HG03460 (cell line): ENCODE results near the gene GABRB2.
"Not testable (repeated sequence)": the region's sequence is repeated elsewhere in the genome, so short reads cannot be mapped to it uniquely, and the experiment has no call there.

Source experiments
- ATAC-seq: cut with Tn5 transposase; IDR thresholded peaks from one replicate; pipeline ENCODE4 v1.9.1; 2021; ENCODE audit not compliant: unreplicated experiment

Gene GABRB2

DNA sequence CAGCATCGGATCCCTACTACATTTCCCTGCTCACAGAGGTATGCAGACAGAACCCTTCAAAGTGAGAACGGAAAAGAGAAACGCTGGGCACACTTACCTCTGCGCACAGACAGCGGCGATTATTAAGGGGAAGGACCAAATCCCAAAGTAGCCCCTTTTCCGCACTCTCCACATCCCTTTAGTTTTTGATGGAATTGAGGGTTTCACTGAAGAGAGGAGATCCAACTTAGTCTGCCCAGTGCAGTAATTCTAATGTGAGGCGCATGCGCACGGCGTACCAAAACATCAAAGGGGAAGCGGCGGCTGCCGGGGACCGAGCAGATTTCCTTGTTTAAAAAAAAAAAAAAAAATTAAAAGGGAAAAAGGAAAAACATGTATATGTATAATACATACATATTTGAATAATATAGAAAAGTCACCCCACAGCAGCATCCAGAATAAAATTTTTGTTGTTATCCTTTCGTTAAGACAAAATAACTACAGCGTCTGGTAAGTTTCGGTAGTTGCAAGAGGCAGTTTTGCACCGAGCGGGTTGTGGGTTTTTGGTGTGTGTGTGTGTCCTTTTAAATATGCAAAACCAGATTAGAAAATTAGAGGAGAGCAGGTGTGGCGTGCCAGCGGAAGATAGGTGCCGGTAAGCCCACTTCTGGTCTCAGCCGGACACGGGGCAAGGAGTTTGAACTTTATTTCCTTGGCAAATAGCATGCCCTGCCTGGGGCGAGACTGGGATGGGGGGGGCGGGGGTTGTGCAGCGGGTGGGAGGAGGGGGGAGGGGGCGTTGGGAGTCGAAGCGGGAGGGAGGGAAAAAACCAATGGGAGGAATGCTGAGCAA, at the start of gene GABRB2:
TSS of gene GABRB2 (minus strand) at position 256 of the 832 bp plus-strand sequence. CDS start at position 174, 82 bp downstream.
- ATAC-seq = peak; percentile 64

GRCh38 chr5:161585798-161586197, 39.3 kb upstream of the GABRB2 start:
- ATAC-seq = no peak

GRCh38 chr5:161580621-161581020, 34.1 kb upstream of the GABRB2 start:
- no peak for ATAC-seq

GRCh38 chr5:161572914-161573313, 26.4 kb upstream of the GABRB2 start:
- no peak for ATAC-seq

- no peak for ATAC-seq
Measured at GRCh38 chr5:161566081-161566480, 19.6 kb upstream of the GABRB2 start.

DNA sequence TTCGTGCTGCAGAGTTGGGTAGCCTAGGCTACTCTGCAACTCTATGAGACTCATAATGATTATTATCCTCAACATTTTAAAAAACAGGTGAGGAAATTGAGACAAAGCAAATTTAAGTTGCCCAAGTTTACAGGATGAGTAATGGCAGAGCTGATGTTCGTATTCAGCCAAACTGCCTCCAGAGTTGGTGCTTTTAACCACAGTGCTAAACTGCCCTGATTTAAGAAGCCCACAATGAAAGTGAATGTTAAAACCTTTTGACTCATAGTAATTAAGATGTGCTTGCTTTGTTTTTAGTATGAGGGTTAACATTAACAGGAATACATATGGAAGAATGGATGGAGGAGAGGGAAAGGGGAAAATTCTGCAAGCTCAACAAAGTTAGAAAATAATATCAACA, 15.9 kb upstream of the GABRB2 start:
- no peak for ATAC-seq

GRCh38 chr5:161549106-161549505, 2.6 kb upstream of the GABRB2 start:
- ATAC-seq = no peak

DNA sequence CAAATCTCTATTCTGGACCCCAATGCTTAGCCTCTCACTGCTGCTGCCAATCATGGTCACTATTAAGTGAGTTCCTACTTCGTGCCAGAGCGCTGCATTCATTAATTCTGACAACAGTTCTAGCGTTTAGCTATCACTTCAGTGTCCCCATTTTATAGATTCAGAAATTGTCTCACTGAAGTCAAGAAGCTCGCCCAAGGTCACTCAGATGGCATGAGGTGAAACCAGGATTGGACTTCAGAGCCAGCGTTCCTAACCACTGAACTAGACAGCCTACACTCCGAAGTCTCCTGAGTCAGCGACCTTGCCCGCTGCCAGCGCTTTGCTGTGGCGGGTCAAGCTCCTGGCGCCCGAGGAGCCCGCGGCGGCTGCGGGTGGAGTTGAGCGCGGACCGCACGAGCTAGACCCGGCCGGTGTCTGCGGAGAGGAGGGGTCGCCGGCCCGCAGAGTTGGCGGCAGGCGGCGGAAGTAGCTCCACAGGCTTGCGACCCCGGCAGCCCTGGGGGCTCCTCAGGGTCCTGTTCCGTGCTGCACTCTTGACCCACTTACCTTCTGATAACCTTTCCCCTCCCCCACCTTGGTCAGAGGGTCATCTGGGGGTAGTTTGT, 2.1 kb upstream of the GABRB2 start:
- no peak for ATAC-seq

DNA sequence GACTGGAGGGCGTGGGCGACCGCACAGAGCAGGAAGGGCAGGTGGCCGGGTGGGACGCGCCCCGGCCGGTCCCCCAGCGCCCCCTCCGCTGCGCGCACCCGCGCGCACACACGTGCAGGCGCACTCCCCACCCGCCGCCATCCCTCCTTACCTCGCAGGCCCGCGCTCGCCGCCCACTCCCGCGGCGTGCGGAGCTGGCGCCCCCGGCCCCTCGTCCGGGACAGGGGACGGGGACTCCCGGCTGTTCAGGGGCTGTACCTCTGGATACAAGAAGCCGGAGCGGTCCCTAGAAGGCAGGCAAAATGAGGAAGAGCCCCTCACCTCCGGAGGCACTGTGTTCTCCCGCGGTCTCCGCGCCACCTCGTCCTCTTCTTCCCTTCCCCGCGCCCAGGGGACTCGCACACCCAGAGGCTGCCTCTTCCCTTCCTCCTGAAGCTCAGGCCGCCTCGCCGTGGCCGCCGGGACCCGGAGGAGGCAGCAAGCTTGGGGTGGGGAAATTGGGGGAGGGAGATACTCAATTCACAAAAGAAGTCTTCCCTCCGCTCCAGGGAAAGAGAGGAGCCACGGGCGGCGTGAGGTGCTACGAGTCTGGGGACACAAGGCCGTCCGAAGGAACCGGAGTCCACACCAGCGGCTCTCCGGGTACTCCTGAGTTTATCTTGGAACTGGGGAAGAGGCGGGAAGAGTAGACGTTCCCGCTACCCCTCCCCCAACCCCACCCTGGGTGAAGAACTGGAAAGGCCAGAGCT, 1.4 kb upstream of the GABRB2 start:
- no peak for ATAC-seq

DNA sequence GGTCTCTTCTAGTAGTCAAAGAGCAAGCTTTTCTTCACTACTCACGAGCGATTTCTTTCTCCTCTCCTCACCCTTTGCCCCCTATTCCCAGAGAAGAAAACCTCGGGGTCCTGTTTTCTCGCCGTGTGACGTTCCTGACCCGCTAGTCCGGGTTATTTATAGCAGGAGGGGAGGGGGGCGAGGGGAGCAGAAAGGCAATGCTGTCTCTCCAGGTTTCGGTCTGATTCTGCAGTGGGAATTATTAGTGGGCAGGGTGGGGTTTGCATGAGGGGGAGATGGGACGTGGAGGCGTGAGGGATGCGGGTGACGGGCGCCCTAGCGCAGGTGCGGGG, 847 bp upstream of the GABRB2 start:
- no peak for ATAC-seq

GRCh38 chr5:161546095-161546469, 443 bp downstream of the GABRB2 start:
- peak; percentile 1 for ATAC-seq

DNA sequence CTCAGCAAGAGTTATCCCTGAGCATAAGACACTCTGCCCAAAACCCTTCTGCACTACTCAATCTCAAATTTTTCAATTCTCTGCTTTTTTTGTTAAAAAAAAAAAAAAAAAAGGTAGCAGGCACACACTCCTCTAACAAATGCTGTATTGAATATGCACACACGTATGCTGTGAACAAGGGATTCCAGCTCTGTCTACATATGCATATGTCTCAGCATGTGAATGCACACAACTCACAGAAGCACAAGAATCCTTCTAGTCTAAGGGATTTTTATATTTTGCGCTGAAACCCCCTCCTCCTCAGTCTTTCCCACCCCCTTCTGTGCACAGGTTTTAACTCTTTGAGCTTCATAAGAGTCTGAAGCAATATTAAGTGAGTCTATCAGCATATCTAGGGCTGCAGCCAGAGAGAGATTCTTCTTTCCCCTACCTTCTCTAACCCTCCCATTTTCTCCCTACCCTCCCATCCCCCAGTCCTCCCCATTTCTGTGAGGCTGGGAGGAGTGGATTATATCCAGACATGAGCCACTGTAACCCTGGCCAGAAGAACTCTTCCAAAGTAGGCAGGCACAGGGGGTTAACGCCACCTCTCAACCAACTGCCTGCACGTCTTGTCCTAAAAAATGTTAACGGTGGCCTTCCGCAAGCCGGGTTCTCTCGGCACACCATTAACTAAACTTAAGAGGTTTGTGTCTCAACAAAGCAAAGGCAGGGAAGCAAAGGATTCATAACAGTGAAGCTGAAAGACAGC, 1.0 kb downstream of the GABRB2 start:
- ATAC-seq = no peak

DNA sequence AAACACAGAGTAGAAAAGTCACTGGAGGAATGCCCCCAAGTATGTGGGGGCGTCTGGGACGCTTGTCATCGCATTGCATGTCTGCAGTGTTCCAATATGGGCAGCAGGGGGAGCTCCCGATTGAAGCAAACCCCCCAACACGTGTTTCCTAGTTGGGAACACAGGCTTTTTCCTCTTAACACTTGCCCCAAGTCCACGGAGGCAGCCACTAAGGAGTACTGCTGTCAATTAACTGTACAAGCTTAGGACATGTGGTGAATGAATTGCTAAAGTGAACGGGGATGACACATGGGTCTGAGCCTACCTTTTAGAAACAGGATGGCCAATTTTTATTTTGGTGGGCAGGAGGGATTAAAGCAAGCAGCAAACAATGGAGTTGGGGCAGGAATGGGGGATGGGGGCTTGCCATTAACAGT, 2.2 kb downstream of the GABRB2 start:
- peak; percentile 55 for ATAC-seq

- ATAC-seq = no peak
Measured at GRCh38 chr5:161539016-161539415, 7.5 kb downstream of the GABRB2 start.

DNA sequence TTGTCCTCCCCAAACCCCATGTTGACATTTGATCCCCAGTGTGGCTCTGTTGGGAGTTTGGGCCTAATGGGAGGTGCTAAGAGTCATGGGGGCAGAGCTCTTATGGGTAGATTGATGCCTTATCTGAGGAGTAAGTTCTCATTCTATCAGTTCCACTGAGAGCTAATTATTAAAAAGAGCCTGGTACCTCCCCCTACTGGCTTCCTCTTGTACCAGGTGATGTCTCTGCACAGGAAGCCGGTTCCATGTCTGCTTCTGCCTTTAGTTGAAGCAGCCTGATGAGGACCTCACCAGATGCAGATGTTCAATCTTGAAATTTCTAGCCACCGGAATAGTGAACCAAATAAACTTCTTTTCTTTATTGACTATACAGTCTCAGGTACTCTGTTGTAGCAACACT, 10.8 kb downstream of the GABRB2 start:
- ATAC-seq = peak; percentile 71

- ATAC-seq = no peak
Measured at GRCh38 chr5:161530700-161531099, 15.8 kb downstream of the GABRB2 start.

DNA sequence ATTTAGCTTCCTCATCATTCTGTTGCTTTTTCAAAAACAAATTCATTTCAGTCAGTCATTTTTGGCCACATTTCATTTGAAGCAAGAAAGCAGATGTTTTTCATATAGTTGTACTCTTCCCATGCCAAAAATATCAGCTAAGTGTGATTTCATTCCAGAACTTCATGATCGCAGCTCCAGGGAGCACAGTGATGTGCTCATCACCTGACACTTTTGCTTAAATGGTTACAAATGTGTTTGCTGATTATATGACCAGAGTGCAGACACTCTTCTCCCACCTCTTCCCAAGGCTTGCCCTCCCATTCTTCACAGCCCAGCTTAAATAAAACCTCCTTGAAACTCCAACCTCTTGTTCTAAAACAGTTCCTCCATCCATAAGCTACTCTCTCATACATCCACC, 32.6 kb downstream of the GABRB2 start:
- ATAC-seq = no peak

DNA sequence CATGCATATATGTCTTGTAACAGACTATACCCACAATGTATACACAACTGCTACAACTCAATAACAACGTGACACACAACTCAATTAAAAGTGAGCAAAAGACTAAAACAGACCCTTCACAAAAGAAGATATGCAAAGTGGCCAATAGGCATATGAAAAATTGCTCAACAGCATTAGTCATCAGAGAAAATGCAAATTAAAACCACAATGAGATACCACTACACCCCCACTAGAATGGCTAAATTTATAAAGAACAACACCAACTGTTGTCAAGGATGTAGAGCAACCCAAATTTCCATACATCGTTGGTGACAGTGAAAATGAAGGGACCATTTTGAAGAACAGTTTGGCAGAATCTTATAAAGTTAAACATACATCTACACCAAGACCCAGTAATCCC, 38.9 kb downstream of the GABRB2 start:
- ATAC-seq = no peak

DNA sequence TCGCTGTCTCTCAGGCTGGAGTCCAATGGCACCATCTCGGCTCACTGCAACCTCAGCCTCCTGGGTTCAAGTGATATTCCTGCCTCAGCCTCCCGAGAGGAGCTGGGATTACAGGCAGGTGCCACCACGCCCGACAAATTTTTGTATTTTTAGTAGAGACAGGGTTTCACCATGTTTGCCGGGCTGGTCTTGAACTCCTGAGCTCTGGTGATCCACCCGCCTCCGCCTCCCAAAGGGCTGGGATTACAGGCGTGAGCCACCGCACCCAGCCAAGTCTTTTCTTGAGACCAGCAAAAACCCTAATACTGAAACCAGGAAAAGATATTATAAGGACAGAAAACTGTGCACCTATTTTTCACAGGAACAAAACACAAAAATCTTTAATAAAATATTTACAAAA, 41.4 kb downstream of the GABRB2 start:
- not testable (repeated sequence) for ATAC-seq

GRCh38 chr5:161498531-161498930, 48.0 kb downstream of the GABRB2 start:
- no peak for ATAC-seq

DNA sequence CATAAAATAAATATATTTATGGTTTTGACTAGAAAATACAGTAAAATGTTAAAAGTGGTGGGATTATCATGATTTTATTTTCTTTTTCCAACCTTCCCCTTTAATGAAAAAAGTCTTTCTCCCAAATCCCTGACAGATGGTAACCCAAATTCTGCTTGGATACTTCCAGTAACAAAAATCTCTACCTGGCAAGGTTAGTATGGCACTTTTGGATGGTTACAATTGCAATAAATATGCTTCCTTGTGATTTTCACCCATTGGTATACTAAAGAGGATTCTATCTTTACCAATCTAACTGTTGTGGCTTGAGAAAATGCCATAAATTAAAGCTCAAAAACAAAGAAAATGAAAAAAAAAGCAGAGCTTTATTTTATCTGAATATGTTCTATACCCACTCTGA, 62.8 kb downstream of the GABRB2 start:
- no peak for ATAC-seq
